ENCODE data around the gene AVPR2.

AVPR2 gene

DNA sequence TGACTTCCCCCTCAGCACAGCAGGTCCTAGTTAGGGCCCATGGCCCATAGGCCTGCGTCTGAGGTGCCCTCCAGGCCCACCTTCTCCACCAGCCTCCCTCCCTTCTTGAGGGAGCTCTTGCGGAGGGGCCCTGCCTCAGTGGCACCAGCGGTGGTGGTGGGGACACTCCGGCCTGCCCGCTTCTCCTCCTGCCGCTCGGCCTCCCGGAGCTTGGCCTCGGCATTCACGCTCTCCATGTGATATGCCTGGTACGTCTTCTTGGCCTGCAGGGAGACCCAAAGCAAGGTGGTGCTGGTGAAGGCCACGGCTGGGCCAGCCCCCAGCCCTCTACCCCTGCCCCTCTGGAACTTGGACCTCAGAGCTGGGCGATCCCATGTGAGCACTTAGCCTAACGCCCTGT lies 16.1 kb downstream of the AVPR2 start:
- no peak for DNase-seq

DNA sequence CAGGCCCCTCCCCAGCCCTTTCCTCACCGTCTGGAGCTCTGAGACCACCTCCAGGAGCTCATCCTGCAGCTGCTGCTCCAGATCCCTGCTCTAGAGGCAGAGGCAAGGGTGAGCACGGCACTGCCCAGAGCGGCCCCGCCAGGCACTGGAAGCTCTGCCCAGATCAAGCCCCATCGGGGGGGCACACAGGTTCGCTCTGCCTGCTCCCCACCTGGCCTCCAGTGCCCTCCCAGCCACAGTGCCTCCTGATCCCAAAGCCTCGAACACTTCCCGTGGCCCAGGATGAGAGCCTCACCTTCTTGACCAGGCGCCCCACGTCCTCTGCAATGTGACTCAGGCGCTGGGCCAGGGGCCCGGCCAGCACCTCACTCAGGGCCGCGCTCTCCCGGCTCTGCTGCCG lies 16.6 kb downstream of the AVPR2 start:
- DNase-seq, result no peak

DNA sequence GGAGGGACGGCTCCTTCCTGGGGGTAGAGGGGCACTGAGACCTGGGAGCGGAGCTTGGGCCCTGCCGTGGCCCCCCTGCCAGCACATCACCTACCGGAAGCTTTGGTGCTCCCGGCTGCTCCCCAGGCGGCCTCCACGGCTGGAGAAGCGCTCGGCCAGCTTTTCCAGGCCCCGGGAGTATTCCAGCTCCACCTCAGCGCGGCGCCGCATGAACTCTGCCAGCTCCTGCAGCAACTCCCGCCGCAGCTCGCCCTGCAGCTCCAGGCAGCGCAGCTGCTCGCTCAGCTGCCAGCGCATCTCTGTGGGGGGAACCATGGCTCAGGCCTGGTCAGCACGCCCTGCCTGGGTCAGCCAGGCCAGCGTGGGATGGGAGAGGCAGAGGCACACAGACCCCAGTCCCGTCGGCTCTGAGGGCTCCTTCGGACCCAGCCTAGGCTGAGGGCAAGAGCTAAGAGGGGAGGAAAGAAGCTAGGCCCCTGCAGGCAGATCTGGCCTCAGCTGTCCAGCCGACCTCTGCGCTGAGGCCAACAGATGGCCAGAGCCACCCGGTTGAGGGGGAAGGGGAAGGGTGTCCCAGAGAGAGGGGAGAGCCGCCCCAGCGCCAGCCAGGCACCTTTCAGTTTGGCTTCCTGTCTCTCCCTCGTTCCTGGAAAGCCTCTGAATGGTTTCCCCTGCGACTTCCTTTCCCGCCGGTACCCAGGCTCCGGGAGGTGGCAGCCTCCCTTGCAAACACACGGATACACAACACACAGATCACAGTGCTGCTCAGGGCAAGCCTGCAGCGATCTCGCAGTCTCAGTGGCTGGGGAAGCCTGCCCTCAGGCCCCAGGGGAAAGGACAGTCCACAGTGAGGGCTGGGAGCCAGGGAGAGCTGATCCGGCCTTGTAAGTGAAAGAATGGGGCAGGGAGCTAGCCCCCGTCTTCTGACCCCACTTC lies 17.3 kb downstream of the AVPR2 start:
- DNase-seq, result no peak

DNA sequence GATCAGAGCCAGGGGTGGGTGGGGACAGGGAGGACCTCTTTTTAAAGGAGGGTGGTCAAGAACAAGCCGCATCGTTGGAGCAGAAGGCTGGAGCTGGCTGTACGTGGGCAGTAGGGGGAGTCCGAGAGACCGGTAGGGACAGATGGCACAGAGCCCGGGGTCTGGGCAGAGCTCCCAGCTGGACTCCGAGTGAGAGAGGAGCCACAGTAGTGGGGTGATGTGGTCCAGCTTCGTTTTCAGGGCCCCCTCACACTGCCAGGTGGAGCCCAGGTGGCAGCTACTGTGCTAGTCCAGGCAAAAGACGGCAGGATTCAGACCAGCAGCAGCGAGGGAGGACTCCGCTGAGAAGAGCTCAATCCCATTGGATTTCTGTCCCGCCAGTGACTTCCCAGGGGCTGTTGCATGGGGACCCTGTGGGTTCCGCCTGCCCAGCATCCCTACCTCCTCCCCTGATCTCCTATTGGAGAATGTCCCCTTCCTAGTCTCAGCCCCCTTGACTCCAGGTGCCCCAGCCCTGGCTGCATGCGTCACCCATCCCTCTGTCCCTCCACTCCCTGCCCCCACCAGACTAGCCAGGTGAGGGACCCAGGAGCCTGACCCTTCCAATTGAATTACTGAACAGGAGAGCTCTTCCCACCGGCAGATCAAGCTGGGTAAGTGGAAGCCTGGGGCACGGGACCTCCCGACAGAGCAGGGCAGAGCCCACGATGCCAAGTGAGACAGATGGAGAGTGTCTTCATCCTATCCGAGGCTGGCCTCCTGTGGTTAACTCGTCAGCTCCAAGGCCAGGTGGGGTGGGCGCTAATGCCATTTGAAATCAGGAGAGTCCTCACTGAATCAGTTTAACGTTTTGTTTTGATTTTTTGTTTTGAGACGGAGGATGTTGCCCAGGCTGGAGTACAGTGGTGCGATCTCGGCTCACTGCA lies 18.7 kb downstream of the AVPR2 start:
- peak; percentile 0 to 56 for DNase-seq

DNA sequence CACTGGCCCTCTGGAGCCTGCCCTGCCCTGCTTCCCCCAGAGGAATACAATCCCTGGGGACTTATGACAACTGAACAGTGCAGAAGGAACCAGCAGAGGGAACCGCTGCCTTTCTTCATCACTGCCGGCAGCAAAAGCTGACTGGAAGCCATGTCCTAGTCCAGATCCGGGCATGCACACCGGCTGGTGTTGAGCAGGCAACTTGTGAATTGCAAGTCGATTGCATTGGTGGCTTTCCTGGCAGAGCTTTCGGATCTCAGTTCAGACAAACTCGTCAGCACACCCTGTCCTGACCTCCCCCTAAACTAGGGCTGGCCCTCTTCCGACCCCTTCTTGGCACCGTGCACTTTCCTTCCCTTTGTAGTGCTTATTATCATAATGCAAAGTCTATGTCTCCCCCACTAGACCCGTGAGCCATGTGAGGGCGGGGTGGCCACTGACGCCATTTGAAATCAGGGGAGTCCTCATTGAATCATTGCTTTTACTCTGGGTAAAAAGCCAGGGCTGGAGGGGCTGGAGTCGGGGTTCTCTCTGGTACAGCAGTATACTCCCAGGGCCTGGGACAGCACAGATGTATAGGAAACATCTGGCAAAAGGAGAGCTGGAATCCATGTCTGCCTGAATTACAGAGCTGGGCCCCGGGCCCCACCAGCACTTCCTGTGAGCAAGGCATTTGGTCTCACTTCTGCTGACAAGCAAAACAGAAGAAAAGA lies 19.8 kb downstream of the AVPR2 start:
- no peak for DNase-seq

DNA sequence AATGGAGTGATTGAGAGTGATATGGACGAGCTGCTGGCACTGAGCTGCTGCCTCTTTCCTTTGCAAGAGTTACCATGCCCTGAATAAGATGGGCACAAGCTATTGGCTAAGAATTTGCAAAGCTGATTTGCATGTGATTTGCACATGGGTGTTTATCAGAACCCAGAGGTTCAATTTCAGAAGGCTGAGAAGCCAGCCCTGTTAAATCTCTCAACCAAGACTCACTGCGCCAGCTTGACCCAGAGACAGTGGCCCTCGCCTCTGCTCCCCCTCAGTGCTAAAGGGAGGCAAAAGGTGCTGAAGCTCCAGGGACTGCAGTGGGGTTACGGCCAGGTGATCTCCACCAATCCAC lies 20.9 kb downstream of the AVPR2 start:
- no peak for DNase-seq

DNA sequence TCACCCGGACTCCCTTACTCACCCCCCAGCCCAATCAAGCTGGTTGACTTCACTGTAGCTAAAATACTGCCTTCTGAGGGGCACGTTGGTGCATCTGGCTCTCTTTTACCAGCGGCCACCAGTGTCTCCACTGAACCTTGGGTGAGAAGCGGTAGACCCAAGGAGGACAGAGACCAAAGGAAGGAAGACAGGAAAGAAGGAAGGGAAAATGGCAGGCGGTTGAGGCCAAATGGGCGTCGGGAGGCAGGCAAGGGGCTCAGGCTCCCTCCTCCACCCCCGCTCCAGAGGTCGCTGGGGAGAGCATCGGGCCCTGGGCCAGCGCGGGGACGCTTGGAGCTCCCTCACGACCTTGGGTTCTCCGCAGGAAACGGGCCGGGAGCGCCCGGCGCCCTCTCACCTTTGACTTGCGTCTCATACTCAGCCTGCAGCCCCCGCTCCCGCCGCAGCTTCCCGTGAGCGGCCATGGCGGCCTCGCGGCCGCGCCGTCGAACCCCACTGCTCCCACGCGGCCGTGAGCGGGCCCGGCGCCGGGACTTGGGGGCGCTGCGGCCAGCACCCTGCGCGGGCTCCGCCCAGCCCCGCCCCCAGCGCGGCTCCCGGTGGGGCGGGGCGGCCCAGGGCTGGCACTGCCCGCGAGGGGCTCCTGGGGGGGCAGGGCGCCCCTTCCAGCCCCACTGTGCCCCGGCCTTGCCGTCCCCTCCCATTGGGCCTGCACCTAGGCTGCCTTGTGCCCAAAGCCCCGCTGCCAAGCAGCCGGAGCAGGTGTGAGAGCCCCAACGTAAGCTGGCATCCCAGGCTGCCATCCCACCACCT lies 21.5 kb downstream of the AVPR2 start, which contains the start of gene ARHGAP4:
Gene ARHGAP4 (minus strand): TSS at position 526 of the 813 bp plus-strand sequence. CDS start 62 bp downstream, at position 464.
- no peak for DNase-seq

DNA sequence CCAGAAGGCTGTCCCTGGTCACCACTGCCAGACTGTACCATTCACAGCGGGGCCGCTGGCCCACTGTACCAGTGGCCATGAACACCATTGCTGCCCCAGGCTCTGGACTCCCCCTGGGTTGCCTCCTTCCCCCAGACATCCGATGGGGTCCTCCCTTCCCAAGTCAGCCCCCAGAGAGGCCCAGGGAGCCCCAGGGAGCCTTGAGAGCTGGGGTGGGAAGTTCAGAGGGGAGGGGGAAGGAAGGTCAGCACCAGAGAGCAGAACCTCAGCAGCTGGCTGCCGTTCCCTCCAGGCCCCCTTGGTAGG lies 22.0 kb downstream of the AVPR2 start:
- DNase-seq, result no peak

DNA sequence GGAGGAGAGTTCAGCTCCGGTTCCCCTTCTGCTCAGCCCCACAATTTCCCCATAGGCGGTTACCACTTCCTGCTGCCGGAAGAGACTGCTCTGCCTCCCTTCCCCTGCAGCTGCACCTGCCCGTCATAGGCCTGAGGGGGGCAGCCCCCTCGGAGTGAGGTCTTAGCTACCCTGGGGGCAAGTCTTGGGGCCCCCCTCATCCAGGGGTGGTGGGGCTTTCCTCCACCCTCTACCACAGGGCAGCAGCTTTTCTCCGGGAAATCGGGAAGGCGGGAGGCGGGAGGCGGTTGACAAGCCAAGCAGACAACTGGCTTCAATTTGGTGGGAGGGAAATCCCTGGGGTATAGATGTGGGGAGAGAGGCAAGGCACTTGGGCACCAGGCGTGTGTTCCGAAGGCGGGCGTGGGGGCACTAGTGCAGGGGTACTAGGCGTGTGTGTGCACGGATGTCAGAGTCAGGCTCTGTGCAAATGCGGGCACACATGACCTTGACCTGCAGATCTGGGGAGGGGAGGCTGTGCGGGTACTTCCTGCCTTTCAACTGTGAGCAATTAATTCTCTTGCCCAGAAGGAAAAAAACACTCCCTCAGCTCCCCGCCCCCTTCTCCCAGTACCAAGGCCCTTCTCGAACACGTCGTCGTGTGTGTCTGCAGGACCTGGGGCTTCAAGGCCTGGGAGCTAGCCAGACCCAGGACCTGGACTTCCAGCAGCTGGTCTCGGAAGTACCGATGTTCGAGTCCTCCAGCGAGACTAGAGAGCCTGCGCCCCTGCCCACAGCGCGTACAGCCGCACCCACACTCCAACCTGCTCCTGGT lies 22.6 kb downstream of the AVPR2 start:
- DNase-seq, result peak in 1 of 2 experiments; percentile 4

DNA sequence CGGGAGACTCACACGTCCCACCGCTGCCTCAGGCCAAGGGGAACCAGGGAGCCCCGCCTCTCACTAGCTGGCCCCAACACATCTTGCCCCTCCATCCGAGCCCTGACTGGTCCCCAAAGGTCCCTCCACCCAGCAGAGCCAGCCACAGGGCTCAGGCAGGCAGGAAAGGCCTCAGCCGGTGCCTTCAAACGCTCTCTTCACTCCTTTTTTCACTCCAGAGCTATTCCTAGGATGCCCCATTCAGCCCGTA lies 23.1 kb downstream of the AVPR2 start:
- DNase-seq, result no peak

DNA sequence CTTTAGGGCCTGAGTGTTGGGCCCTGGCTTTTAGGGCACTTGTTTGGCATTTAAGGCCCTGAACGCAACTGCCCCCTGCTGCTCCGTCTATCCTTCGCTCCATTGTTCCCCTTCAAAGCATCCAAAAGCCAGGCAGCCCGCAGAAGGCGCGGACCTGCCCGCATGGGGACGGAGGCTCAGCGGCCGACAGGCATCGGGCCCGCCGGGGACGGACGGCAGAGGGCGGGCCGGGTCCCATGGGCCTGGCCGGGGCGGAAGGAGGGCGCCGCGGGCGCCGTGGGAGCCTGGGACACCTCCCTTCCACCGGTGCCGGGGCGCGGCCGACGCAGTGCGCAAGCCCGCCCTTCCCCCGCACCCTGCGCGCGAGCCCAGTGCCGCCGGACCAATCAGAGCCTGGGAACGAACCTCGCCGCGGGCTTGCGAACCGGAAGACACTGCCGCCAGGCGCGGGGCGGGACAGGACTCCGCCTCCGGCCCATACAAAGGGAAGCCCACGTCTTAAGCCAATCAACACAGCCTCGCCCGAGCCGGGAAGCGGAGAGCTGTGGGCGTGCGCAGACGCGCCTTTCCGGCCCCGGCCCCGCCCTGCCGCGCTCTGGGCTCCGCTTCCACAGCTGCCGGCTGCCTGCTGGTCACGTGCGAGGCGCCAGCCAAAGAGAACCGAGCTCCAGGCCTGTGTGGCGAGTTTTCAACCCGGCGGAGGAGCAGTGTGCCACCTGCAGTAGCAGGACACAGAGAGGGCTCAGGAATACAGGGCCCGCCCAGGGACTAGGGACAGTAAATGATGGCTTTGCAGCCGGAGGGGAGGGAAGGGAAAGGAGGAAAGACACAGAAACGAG lies 23.7 kb downstream of the AVPR2 start:
- peak; percentile 87 to 97 for DNase-seq

DNA sequence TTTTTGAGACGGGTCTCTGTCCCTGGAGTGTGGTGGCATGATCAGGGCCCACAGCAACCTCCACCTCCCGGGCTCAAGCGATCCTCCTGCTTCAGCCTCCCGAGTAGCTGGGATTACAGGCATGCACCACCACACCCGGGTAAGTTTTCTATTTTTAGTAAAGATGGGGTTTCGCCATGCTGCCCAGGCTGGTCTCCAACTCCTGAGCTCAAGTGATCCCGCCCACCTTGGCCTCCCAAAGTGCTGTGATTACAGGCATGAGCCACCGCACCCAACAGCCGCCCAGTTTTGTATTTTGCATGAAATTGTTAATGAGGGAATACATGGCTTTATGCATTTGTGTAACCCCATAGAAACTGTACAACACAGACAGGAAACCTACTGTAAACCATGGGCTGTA lies 24.4 kb downstream of the AVPR2 start:
- DNase-seq, result no peak

DNA sequence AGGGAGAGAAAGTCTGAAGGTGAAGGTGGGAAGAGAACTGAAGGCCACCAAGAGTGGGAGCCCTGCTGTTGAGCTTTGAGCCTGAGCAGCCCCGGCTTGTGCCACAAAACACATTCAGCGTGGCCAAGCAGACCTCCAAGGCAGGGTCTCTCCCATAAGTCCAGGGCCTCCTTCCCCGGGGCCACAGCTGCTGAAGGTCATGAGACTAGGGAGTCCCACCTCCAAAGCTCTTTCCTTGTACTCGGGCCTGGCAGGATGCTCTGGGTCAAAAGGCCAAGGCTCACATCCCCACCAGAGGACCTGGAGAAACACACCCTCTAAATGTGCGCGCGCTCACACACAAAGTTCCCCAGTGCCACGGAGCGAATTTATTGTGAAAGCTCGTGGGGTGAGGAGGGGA lies 25.1 kb downstream of the AVPR2 start:
- DNase-seq, result no peak

DNA sequence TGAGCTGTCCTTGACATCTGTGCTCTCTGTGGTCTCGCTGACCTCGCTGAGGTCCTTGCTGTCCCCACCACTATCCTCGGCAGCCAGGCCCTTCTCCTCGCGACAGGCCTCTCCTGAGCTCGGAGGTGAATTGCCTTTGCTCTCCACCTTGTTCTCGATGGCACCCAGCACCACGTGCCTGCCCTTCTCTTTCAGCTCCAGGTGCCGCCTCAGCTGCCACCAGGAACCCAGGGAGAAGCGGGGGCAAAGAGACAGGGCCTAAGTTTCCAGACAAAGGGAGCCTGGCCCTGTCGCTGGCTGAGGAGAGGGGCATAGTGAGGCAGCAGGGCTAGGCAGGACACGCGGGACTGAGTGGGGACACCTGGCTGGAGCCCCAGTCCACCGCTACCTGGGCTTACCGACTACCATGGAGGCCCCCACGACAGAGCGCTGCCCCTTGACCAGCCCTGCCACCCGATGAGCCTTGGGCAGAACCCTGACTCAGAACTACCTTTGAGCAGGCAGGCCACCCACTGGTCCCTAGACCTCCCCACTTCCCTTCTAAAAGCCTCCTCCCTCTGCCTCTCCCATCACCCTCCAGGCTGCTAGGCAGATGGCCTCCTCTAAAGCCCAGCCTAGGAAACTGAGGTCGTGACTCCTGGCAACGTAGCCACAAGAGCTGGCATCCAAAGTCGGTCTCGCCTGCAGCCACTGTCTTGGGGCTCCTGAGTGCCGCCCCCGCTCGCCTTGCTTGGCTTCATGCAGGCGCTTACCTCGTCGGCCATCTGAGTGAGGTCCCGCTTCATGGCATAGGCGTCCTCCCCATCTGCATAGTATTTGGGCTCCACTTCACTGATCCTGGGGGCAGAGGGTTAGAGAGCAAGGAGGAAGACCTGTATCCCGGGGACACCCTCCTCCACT lies 25.8 kb downstream of the AVPR2 start:
- DNase-seq, result no peak

DNA sequence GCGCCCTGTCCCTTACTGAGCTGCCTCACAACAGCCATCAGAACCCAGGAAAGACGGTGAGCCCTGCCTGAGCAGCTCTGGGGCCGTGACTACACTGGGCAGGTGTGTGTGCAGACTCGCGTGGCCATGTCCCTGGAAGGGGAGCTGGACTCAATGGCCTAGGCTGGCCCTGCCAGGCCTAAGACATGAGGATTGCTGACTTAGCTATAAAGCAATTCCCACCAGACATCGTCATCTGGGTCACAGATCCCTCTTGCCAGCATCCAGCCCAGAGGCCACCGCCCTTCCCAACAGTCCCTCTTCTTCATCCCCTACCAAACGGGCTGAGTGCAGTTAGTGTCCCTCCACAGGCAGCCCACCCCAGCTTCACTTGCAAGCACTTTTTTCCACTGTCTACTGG lies 26.7 kb downstream of the AVPR2 start:
- no peak for DNase-seq

DNA sequence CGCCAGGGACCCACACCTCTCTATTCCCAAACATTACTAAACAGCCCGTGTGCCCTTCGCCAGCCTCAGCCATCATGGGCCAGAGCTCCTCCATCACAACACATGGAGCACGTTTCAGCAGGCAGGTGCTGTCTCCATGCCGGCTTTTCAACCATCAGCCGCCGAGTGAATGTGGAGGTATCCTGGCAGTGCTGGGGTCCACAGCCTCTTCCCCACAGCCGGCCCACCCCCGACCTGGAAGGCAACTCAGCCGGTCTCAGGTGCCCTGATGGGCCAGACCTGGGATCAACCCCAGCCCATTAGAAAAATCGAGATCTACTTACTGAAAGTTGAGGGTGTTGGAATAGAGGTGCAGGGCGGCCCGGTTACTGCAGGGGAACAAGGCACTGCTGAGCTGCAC lies 27.3 kb downstream of the AVPR2 start:
- no peak for DNase-seq

DNA sequence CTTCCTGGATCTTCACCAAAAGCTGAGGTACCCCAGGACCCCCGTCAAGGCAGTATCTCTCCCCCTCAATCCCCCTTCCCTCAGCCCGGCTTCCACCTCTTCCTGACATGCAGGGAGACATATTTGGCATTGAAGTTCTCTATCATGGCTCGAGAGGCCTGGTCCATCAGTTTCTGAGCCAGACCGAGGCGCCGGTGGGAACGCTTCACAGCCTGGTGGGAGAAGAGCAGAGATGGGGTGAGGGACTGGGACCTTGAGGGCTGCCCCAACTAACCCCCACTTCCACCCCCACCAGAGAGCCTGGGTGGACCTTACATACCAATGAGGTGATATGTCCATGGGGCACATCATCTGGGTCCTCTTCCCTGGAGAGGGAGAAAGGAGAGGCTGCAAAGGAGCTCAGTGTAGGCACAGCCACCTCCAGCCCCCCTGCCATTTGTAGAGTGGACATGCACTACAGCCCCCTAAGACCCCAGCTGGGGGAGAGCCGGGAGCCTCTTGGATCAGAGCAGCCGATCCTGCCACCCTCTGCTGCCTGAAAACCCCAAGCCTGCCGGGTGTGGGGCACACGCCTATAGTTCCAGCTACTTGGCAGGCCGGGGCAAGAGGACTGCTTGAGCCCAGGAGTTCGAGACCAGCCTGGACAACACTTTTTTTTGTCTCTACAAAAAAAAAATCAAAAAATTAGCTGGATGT lies 27.9 kb downstream of the AVPR2 start:
- no peak for DNase-seq

DNA sequence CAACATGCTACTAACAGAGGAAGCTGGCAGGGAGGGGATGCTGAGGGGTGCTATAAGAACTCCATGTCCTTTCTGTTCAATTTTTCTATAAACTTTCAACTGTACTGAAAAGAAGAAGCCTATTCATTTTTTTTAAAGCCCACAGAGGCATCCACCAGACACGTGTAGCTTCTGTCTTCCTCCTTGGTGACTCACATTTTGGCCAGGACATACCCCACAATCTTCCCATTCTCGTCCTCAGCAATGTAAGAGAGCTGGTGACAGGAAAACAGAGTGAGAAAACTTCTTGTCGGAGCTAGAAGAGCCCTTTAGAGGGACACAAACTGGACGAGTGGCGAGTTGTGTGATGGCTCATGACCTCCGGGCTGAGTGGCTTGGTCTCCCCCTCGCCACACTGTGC lies 29.3 kb downstream of the AVPR2 start:
- no peak for DNase-seq

DNA sequence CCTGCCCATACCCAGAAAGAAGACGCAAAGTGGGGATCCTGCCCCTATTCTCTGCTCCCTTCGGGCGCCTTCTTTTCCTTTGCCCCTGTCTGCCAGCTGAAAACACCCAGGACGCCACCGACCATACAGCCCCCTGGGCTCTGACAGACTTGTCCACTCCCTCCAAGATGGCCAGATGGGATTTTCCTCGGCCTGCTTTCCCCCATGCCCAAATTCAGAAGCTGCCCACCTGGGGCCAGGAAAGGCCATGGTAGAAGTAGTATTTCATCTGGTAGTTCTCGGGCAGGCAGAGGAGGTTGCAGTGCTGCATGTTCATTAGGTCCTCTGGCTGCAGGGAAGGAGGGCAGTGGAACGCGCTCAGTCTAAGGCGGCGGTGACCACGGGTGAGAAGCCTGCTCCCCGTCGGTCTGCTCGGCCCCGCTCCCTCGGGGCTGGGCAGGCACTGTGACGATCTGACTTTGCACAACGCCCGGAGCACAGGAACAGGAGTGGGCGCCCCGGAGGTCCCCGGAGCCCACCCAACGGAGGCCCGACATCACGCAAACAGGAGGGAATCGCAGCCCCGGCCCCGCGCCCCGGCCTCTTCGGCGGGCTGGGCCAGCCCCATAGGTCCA lies 29.8 kb downstream of the AVPR2 start:
- DNase-seq, result no peak
